NCI-H187 treated with DMSO at 0.1 percent for 48 hours (cell line): Measurements from ENCODE around the gene FAM111B.

ENCODE experiments used
- DNase-seq: peaks from one replicate; lab custom pipeline; 2025; lab: John Stamatoyannopoulos, UW

The FAM111B gene

DNA sequence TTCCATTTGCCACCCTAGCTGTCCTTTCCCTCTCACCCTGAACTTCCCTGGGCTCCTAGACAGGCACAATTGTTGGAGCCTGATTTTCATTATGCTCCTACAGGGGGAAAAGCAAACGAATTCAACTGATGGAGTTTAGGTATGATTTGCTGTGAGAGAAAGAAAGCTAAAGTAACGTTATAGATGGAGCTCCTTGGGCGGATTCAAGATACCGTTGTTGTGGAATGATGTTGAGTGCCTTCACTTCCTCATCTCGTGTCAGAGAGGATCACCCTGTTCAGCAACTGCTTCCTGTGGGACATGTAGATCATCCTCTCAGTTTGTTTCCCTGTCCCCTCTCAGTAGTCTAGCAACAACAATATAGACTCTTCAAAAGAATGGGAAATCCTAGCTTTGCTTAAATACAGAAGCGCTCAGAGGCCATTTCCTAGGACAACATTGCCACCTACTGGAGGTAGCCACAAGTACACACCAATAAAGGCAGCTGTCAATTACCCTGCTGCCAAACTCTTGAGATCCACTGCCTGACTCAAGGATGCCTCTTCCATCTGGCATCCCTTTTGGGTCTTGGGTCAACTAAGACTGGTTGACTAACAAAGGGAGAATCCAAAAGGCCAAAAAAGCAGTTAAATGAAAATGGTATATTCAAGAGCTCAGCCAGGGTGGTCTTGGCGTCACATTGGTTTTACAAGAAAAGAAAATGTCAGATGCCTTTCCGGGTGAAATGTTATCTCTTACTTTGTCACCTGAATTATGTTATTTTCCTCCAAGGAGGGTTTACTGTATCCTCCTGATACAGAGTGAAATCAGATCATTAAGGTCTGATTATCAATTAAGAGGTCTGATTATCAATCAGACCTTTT is 51.4 kb downstream of the FAM111B start:
- peak; percentile 48 for DNase-seq

DNA sequence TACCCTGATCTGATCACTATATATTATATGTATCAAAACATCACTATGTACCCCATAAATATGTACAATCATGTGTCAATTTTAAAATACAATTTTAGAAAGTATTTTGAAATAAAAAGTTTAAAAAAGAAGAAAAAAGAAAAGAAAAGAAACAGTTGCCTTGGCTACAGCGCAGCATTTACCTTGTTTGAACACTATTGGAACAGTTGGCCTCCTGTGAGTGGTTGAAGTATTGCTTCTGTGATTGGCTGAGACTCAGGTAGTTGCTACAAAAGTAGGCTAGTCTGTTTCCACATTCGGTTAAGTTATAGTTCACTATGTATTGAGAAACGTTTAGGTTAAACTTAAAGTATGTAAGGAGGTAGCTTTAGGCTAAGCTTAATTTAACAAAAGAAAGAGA is 57.0 kb downstream of the FAM111B start:
- DNase-seq = no peak

DNA sequence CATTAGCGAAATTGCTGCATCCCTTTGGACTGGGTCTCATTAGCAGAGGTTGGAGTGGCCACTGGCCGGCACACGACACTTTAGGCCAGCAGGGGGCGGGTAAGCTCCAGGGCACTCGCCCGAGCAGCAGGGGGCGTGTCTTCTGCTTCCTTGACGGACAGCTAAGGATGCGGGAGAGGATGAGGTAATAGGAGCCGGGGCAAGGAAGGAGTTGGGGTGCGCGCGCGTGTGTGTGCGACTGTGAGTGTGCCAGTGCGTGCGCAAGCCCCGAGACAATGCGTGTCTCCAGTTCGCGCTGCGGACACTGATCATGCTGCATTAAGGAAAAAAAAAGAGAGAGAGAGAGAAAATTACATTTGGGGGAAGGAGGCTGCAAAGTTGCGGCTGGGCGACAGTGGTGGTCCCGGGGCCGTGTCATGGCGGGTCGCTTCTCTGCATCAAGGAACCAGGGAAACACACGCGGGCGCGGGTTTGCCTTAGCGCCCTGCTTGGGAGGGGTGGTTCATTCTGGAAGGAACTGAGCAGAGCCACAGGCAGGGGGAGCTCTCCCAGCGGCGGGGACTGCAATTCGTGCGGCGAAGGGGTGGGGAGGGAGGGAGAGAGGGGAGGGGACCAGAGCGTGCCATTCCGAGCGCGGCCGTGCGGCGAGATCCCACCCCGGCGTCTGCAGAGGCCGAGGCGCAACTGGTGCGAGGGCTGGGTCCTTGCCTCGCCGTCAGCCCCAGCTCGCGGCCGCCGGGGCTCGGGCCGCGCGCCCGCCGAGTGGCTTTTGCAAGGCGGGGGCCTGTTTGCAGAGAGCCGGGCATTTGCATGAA is 64.7 kb downstream of the FAM111B start, which contains the start of gene DTX4:
DTX4 (plus strand) TSS at position 625 of the 815 bp plus-strand sequence. CDS start 464 bp downstream, outside the sequence.
- DNase-seq = peak; percentile 26

DNA sequence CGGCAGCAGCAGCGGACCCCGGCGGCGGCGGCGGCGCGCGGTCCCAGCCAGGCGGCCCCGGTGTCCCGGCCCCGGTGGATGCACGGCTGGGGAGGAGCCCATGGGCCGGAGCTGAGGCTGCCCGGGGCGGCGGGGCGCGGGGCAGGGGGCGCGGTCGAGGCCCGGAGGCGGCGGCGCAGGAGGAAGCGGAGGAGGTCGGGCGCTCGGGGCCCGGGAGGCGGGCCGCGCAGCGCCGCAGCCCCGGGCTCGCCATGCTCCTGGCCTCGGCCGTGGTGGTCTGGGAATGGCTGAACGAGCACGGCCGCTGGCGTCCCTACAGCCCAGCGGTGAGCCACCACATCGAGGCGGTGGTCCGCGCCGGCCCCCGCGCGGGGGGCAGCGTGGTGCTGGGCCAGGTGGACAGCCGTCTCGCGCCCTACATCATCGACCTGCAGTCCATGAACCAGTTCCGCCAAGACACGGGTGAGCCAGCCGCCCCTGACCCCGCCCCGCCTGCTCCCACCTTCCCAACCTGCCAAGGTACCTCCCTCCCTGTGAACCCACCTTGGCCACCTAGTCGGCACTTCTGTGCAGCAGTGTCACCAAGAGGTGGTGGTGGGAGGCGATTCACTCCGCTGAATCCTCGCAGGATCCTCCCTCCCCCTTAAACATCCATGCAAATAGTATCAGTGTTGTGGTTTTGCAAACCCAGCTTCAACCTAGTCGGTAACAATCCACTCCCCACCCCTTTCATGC is 65.5 kb downstream of the FAM111B start:
- no peak for DNase-seq

DNA sequence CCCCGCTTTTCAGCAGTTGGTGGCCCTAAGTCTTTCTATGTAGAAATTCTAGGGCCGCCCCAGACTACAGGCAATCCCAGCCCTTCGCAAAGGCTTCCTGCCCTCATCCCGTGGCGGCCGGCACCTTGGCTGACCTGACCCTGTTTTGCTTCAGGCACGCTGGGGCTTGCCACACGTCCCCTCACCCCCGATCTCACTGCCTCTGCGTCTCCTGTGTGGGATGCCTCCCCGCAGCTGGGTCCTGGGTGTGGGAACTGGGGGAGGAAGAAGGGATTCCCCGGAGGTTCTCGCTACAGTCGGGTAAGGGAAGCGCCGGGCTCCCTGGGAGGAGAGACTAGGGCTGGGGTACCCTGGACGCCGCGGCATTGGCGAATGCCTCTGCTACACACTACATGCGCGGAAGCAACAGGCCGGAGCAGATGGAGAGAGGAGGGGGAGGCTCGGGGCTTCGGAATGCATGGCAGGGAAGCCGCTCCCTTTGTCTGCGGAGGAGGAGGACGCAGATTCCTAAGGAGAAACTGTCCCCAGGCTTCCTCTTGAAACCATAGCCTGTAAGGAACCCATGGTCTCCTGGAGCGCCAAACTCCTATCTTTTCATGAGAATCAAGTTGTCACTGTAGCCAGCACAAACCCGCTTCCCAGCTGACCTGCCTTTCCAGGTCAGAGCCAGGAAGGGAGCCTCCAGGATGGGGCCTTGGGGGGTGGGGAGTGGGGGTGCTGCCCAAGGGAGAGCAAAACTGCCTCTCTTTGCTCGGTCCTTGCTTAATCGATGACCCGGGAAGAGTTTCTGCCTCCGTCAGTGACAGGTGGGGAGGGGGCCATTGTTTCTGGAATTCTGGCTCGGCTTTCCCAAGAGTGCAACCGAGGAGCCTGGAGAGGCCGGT is 66.3 kb downstream of the FAM111B start:
- DNase-seq = no peak

DNA sequence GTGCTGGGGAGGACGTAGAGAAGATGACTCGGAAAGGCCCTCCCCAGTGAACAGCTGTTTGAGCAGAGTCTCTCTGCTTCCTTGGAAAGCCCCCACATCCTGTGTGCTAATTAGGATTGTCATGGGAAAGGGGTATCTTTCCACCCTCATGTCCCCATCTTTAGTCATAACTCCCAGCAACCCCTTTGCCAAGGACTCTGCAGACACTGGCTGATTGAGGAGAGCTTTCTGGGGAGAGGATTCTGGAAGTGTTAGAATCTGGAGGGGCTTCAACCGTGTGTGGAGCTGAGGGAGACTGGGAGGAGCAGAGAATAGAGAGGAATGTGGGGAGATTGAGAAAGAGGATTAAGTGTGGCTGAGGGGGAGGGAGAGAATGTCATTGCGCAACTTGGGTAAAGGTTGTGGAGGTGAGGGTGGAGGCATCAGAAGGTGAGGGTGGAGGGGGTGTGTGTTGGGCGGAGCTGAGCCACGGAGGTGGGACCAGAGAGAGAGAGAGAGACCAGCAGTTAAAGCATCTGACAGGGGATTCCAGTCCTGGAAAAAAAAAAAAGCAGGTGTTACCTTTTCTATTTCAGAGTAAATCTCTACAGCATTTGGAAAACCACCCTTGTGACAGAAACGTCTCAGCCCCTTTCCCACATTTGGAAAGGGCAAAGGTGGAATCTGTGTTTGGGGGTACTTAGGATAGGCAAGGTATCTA is 67.1 kb downstream of the FAM111B start:
- no peak for DNase-seq

DNA sequence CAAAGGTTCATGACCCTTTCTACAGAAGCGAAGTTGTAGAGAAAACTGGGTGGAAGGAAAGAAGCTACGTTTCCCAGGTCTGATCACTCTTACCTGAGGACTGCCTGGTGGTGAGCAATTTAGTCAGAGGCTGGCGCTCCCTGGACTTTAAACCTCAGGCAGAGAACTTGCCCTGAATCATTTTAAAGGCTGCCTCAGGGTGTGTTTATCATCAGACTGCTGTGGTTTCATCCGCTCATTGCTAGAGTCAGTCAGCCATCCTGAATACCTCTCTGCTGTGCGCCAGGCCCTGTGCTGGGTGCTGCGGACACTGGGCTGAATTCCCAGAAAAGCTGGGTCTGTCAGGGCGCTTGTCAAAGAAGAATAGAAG is 67.6 kb downstream of the FAM111B start:
- DNase-seq = no peak

DNA sequence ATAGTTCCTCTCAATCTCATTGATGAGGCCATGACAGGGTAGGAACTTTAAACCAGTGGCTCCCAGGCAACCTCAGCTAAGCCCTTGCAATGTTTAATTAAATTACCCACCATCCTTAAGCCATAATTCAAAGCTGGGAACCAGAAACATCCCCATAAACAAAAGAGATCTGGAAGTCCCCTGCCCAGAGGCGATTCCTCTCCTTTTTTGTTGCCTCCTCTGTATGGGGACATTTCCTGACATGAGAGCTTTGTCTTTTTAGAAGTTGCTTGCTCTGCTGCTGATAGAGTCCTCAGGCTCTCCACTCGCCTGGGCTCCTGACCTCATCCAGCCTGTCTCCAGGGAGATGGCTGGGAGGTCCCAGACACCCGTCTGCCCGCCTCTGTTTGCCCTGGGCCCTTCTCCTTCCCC is 68.1 kb downstream of the FAM111B start:
- DNase-seq = no peak

DNA sequence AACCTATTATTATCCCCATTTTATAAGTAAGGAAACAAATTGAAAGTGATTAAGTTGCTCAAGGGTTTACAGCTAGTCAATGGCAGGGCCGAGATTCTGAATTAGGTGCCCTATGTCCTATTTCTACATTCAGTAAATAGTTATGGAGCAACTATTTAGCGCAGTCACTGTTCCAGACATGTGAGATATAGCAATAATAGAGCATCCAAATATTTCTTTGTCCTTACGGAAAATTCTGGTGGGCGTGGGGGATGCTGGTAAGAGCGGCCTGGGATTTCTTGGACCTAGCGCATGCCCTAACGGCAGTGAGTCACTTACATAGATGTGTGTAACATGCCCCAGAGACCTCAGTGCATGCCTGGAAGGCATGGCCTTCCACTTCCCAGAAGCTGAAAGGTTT is 69.3 kb downstream of the FAM111B start:
- DNase-seq = no peak
